SK-N-SH treated with all-trans-retinoic acid at 6 μM for 48 hours (cell line): ENCODE measurements around the gene RLN3.

Experiments used
- ARNTL ChIP-seq: fragments of 450-650 bp; formaldehyde crosslinking; IDR thresholded peaks from 2 replicates; pipeline ENCODE4 v1.5.0; 2020; ENCODE audit warnings: low read depth, mild to moderate bottlenecking, moderate library complexity, borderline replicate concordance
- PATZ1 ChIP-seq: fragments of 250-450 bp; sonication (Bioruptor Pico); IDR thresholded peaks from 2 replicates; pipeline ENCODE4 v1.8.0; 2020; ENCODE audit warnings: mild to moderate bottlenecking, moderate library complexity, borderline replicate concordance

GRCh38 chr19:13981467-13981866, 46.5 kb upstream of the RLN3 start:
- TF ChIP-seq ARNTL (CRISPR knock-in tag) (no peak), PATZ1 (no peak)
